ENCODE data around the gene FOXG1. TPM values are rescaled to one million over a fixed set of nuclear protein-coding genes. Genes with fewer than 3 reads are reported as not detected.

The FOXG1 gene
- total and polyA plus RNA-seq, 9 of the 15 experiments (the other 6 are each of a cell fraction or from before 2014, with no cell fraction given): 0.56 to 3.7 (median 0.85) TPM

GRCh38 chr14:28769276-28769880, 2.8 kb downstream of the FOXG1 start:
- peak overlapping the region in 1 of 2 experiments; percentile 71; a peak in 2 of 4 replicates for H3K9ac ChIP-seq (ENCODE audit: insufficient read depth in 1 of 2, low read depth in 2 of 2, low read length in 2 of 2)
- in situ Hi-C loops (cut with MboI): loop anchor here (25.0 kb wide), 2 partner anchors 443 to 1443 kb away; no protein-coding TSS in a partner anchor
- 5% methylated on average over 4 of the region's 4 CpGs for WGBS (ENCODE audit: insufficient coverage, low coverage, missing lambda C conversion rate)
- peaks cover 0 to 5% of the 10 kb centered on the region in 2 experiments; a peak in 1 of 5 replicates for H3K27me3 ChIP-seq (ENCODE audit: control insufficient read depth in 2 of 2, insufficient read depth in 2 of 2, low read length in 2 of 2)
- peaks cover 0 to 15% of the 10 kb centered on the region in 2 experiments; a peak in 2 of 5 replicates for H3K4me1 ChIP-seq (replicated peaks in 1 of 2; ENCODE audit: control insufficient read depth in 2 of 2, insufficient read depth in 2 of 2, low read length in 2 of 2)
- H3K79me2 ChIP-seq (ENCODE audit: control insufficient read depth, insufficient read depth, low read length): peaks cover 50% of the 10 kb centered on the region
- H3K9me1 ChIP-seq (ENCODE audit: control insufficient read depth, insufficient read depth, low read length): no peaks in the 10 kb centered on the region
- H3K36me3 ChIP-seq (ENCODE audit: control insufficient read depth, insufficient read depth, low read length): no peaks in the 10 kb centered on the region
- intact Hi-C loops (cut with micrococcal nuclease): no loop called here
- no peak for FAIRE-seq
- ChIA-PET CTCF (ENCODE audit: low intra/inter-chr PET ratio) (no interaction called here), POLR2A (no interaction called here)
- no peak for DNase-seq (ENCODE audit: extremely low read depth in 1 of 4, low spot score in 3 of 4)
- H4K20me1 ChIP-seq (replicated peaks; ENCODE audit: control insufficient read depth, insufficient read depth, low read length): no peaks in the 10 kb centered on the region
- TF ChIP-seq HSF4 (CRISPR knock-in tag; IDR thresholded peaks at IDR 0.05; ENCODE audit: borderline replicate concordance): no peak
- H3K9me3 ChIP-seq (replicated peaks; ENCODE audit: control insufficient read depth, insufficient read depth, low read depth, low read length): no peaks in the 10 kb centered on the region
- peak overlapping the region; percentile 53 for H3K4me3 ChIP-seq
- ATAC-seq: no peak
- TSS peak; percentile 45 for BruUV-seq (replicated peaks)
- peak overlapping the region; percentile 29; the same call in 1 of the 2 replicates for H3K4me2 ChIP-seq (ENCODE audit: insufficient read depth, low read length)
- H2AFZ ChIP-seq (ENCODE audit: low read depth, low read length): no peak overlapping the region
- H3K27ac ChIP-seq (ENCODE audit: extremely low read depth, low read depth, low read length): no peak overlapping the region

- CTCF ChIA-PET (ENCODE audit: low intra/inter-chr PET ratio): no interaction called here
- Histone ChIP-seq H4K20me1 (replicated peaks; ENCODE audit: control insufficient read depth, insufficient read depth, low read length) (no peaks in the 10 kb centered on the region), H3K9ac (ENCODE audit: insufficient read depth in 1 of 2, low read depth in 2 of 2, low read length in 2 of 2) (peak overlapping the region in 1 of 2 experiments; percentile 71; a peak in 1 of 4 replicates), H3K9me3 (replicated peaks; ENCODE audit: control insufficient read depth, insufficient read depth, low read depth, low read length) (no peaks in the 10 kb centered on the region), H2AFZ (ENCODE audit: low read depth, low read length) (no peak overlapping the region), H3K27me3 (ENCODE audit: control insufficient read depth in 2 of 2, insufficient read depth in 2 of 2, low read length in 2 of 2) (peaks cover 0 to 10% of the 10 kb centered on the region in 2 experiments; a peak in 1 of 5 replicates), H3K4me2 (ENCODE audit: insufficient read depth, low read length) (no peak overlapping the region), H3K4me1 (replicated peaks in 1 of 2; ENCODE audit: control insufficient read depth in 2 of 2, insufficient read depth in 2 of 2, low read length in 2 of 2) (peaks cover 0 to 16% of the 10 kb centered on the region in 2 experiments; a peak in 2 of 5 replicates), H3K4me3 (0 out of 2 replicates have a peak overlapping the region, but pooled peaks have one; percentile 53), H3K79me2 (ENCODE audit: control insufficient read depth, insufficient read depth, low read length) (peaks cover 43% of the 10 kb centered on the region), H3K27ac (ENCODE audit: extremely low read depth, low read depth, low read length) (no peak overlapping the region), H3K9me1 (ENCODE audit: control insufficient read depth, insufficient read depth, low read length) (no peaks in the 10 kb centered on the region), H3K36me3 (ENCODE audit: control insufficient read depth, insufficient read depth, low read length) (no peaks in the 10 kb centered on the region)
- no peak for FAIRE-seq
- ATAC-seq: no peak
- WGBS (ENCODE audit: insufficient coverage, low coverage, missing lambda C conversion rate): 14% methylated on average over 1 of the region's 1 CpG
- in situ Hi-C loops (cut with MboI): loop anchor here (25.0 kb wide), 2 partner anchors 442 to 1442 kb away; no protein-coding TSS in a partner anchor
- intact Hi-C loops (cut with micrococcal nuclease): no loop called here
- POLR2A ChIA-PET: no interaction called here
- TF ChIP-seq ZNF316 (IDR thresholded peaks at IDR 0.05): peak; percentile 44
- TF ChIP-seq ZNF592 (IDR thresholded peaks at IDR 0.05): no peak
- TF ChIP-seq C11orf30 (IDR thresholded peaks at IDR 0.05; ENCODE audit: low read depth): peak; percentile 30; the same call in 1 of the 2 replicates
- BruUV-seq (replicated peaks): no TSS peak
- DNase-seq (ENCODE audit: extremely low read depth in 1 of 4, low spot score in 3 of 4): no peak
Measured at GRCh38 chr14:28770061-28770460, 3.5 kb downstream of the FOXG1 start.
